Measurements from ENCODE around the gene CTXND1. TPM values are rescaled to one million over a fixed set of nuclear protein-coding genes. Genes with fewer than 3 reads are reported as not detected.

The CTXND1 gene
- polyA plus RNA-seq, 10 donors, result 0.74 to 2.0 (median 1.1) TPM

DNA sequence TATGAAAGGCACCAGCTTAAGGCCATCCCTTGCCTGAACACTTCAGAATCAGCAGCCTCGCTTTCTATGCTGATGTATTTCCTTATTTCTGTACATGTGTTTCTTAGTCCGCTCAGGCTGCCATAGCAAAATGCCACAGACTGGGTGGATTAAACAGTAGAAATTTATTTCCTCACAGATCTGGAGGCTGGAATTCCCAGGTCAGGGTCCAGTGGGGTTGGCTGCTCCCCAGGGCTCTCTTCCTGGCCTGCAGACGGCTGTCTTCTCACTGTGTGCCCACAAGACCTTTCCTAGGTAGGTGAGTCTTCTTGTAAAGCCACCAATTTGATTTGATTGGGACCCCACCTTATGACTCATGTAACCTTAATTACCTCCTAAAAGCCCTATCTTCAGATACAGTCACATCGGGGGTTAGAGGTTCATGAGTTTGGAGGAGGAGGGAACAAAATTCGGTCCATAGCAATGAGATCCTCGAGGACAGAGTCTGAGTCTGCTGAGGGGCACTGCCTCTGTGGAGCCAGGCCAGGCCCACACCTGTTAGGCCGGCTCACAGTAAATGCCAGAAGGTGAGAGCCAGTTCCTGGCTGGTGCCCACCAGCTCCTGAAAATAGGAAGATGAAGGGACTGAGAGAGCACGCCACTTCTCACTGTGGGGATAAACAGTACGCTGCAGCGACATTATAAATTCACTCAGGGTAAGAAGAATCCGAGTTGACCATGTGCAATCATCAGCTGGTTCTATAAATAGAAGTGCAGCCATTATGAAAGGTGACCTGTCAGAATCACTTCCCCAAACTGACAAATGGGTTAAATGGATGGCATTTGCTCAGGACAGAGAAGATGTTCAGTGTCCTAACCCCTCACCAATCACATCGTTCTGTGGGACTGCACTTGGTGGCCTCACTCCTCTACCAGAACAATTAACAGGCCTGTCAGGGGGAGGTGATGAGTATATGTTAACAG is 41.1 kb downstream of the CTXND1 start:
- DNase-seq, result no peak

DNA sequence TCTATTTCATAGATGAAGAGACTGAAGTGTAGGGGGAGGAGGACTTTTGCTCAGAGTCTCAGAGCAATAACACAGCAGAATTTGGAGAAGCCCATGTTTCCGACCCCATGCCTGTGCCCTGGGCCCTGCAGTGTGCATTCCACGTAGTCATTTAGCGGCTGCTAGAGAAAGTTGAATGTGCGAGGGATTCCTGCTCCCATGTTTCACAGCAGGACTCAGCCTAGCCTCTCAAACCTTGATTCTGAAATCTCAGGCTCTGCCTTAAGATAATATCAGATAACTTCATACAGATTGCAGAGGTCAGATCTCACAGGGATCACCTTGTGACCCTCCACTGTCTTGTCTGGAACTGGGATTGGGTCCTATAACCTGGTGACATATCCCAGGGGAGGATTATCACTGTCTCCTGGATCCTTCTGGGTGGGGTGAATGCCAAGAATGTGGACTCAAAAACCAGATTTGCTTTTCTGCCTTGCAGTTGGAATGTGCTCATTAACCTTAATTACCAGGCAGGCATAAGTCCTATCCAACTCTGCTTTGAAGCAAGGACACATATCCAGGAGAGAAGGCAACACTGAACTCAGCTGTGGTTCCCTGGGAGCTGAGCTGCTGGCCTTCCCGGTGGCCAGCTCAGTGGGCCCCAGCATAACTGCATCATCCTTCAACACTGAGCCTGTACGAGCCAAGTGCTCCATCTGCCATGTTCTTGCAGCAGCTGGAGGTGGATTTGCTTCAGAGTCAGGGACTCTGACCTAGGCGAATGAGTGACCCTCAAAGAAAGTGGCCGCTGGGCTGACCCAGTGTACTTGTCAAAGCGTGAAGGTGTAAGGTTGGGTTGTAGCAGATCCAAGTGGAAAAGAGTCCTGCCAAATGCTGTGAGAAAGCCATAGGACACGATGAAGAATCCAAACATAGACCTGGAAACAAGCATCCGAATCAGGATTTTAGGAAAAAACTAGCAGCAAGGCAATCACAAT is 43.0 kb downstream of the CTXND1 start:
- no peak for DNase-seq

DNA sequence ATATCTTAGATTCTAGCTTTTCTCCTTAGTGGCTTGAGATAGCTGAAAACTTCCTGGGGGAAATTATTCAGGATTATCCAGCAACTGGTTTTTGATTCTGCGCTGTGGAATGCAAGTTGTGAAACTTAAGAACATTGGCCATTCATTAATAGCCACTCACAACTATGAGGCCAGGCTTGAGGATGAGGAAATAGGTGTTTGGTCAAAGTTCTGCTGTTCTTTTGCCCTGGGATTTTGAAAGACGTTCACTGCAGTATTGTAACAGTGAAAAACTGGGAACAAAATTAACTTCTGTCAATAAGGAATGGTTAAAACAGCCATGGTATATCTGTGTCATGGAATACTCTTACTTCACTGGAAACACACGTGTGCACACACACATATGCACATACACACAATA is 44.1 kb downstream of the CTXND1 start:
- DNase-seq, result no peak

DNA sequence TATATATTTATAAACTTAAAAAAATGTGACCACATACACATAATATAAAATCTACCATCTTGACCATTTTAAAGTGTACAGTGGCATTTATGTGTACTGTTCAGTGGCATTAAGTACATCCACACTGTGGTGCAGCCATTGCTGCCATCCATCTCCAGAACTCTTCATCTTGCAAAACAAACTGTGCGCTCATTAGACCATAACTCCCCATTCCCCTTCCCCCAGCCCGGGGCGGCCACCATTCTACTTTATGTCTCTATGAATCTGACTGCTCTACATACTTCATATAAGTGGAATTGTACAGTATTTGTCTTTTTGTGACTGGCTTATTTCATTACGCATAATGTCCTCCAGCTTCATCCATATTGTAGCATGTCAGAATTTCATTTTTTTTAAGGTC is 47.8 kb downstream of the CTXND1 start:
- DNase-seq, result no peak

DNA sequence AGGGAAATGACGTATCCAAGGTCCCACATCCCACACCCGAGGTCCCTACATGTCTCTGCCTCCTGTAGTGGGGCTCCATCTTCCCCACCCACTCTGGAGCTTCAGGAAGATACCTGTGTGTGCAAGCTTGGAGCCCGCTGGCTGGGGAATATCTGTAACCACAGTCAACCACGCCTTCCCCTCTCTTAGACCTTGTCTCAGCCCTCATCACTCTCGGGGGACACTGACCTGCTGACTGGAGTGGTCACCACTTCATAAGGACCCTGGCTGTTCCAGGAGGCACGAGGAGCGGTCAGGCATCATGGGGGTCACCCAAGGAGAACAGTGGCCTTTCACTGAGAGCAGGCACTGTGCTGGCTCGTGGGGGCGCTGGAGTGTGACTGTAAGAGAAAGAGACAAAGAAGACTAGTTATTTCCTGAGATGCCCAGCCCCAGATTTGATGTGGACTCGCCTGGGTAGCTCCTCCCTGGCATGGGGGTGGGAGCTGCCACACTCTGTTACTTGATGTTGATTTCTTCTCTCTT is 48.6 kb downstream of the CTXND1 start:
- DNase-seq, result no peak

DNA sequence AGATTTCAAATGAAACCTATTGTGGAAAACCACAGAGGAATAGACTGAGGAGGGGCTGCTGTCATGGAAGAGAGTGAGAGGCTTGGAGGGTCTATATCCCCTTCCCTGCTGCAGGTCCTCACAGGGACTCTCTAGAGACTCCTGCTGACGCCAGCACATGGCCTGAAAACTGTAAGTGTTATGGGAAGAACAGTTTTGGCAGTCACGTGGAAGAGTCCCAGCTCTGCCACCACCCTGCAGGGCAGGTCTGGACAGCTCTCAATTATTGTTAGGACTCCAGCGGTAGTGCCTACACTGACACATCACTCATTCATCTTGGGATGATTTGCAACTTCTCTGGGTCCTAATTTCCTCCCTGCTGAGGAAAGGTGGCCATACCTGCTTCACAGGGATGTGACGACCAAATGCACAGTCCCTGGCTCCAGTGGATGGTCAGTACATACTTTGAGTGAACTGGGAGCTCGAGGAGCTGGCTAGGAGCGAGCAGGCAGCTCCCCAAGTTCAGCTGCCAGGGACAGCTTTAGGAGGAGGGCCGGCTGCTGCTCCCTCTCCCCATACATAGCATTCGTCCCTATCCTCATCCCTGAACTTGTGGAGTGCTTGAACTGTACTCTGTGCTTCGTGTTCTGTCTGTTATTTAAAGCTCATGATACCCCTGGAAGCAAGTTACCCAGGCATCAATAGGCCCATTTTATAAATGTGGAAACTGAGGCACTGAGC is 49.2 kb downstream of the CTXND1 start:
- DNase-seq, result no peak

DNA sequence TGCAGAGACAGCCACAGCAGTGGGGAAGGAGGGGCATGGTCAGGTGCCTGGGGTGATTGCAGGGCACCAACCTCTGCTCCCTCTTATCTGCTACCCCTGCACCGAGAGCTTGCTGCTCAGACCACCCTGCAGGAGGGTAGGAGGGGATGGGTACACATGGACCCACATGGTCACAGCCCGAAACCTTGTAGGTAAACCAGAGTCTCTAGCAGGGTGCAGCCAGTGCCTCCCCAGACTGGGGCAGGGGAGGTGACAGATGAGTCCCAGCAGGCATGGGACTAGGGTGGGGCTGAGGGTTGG is 50.0 kb downstream of the CTXND1 start:
- DNase-seq, result no peak

DNA sequence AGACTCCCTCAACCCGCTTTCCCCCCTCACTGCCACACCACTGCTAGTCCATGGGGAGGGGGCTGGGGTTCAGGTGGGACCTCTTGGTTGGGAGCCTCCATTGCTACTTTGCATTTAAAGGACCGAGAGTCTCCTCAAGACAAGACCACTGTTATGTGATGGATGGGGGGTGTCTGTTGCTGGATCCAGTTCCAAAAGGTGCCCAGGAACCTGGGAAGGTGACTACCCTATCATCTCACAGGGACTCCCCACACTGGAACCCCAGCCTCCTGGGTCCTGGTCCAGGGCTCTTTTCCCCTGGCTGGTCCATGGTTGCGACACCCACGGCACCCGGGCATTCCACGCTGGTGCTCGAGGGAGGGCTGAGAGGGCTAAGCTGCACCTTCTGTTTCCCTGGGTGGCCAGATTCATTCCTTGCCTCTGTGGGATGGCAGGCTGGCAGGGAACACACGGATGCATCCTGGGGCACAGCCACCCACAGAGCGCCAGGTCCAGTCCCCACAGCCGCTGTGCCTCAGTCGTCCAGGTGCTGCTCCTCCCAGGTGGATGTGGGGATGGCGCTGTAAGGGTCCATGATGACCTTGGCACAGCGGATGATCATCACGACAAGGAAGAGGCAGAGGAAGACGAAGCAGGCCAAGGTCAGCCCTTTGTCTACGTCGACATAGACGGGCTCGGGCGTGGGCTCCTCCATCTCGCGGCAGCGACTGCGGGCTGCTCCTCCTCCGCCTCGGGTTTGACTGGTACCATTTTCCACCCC is 50.6 kb downstream of the CTXND1 start:
- no peak for DNase-seq

DNA sequence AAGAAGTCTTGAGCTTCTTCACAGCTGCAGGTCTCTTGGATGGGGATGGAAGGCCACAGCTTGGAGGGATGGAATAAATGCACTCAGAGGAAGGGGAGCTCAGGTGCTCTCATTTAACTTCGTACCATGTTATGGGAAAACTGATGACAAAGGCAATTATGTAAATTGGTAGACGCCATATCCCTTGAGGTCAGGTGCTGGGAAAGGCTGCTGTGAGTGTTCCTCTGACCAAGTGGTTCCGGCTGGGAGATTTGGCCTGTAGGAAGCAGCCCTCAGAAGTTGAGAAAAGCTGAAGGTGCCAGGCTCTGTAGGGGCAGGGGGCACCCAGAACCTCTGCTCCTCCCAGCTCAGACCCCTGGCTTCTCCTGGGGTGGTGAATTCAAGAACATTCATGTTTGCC is 52.1 kb downstream of the CTXND1 start:
- DNase-seq, result no peak

DNA sequence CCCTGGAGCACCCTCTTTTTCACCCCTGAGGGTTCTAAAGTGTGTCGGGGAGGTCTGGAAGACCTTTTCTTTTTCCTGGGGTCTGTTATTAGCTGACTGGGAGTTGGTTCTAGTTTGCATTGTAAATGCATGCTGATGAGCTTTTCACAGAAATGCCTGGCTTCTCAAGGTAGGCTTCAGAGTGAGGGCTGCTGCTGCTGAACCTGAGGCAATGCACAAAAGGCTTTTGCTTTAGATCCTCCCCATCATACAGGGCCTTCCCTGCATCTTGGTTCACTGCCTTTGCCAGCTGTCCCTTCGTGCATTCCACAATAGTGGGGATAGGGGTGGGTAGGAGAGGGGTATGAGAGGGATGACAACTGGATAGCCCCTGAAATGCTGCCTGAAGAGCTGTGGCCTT is 52.6 kb downstream of the CTXND1 start:
- no peak for DNase-seq

DNA sequence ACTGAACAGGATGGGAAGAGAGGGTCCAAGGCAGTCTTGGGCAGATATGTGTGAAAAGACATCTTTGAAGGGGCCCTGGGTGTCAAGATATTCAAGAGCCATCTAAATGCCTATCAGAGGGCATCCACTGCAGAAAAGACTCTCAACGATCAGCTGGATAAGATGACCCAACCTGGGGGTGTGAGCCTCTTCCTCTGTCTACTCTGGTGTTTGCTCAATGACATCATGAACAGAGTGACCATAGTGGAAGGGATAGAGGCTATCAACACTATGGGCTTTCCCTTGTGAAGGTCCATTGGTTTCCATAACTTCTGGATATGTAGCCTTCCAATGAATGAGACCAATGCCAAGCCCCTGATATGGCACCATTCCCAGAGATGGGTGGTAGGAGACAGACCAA is 57.1 kb downstream of the CTXND1 start:
- no peak for DNase-seq

DNA sequence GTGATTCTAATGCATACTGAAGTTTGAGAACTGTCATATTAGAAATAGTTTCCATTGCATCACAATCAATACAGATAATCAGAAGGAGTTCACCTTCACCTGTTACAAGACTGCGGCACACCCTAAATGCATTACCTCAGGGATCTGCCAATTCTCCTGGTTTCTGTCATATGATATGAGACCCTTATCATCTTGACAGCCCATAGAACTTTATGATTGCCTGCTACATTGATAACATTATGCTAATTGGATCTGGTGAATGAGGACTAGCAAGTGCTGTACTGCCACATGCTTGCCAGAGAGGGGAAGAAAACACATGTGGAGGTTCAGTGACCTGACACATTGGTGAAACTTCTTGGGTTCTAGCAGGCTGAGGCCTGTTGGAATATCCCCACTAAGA is 57.8 kb downstream of the CTXND1 start:
- DNase-seq, result no peak

DNA sequence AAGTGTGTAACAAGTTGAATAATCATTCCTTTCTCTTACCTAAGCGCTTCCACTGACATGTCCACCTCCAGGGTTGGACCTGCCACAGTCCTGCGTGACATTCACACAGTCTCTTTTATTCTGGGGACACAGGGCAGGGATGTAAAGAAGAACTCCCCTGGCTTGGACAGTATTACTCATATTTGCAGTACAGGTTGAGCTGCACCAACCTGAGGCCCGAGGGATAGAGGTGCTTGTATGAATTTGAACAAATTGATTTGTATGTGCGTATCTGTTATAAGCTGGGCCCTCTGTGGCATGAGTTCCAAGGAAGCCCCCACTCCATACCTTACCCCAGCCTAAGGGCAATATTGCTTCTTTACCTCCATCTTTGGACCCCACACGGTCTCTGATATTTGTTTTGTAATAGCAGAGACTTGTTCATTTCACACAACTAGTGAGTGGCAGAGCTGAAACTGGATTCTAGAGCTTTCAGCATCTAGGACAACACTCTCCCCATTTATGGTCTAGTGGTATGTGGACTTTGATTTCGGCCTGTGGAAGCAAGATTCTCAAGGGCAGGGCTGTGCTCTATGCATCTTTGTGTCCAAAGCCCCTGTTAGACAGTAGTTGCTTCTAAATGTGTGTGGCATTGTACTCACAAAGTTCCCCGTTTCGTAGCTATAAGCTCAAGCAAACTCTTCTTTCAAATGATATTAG is 60.0 kb downstream of the CTXND1 start:
- no peak for DNase-seq

DNA sequence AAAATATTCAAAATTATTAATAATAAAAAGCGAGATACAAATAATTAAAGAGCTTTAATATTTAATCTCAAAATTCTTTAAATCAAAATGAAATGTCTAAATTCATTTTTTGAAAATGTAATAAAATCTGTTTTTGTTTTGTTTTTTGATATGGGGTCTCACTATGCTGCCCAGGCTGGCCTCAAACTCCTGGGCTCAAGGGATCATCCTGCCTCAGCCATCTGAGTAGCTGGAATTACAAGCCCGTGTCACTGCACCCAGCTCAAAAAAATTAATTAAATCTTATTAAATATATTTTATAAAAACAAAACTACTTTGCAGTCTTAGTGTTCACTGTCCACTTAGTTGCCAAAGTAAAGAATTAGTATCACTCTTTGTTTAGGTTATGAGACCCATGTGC is 60.8 kb downstream of the CTXND1 start:
- no peak for DNase-seq

DNA sequence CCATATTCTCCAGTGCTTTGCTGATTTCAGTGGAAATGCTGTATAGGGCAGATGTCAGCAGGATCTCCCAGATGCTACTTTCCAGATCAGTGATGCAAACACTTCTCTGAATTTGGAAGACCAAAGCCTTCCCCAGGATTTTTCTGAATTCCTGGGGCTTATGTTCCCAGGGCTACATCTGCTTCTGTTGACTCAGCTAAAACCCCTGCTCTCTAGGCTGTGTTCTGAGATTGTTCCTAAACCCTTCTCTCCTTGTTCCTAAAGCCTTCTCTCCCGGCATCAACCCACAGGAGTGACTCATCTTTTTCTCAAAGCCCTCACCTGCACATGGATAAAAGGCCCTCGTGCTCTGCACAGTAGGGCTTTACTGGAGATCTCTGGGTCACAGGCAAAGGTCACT is 63.8 kb downstream of the CTXND1 start:
- DNase-seq, result no peak

DNA sequence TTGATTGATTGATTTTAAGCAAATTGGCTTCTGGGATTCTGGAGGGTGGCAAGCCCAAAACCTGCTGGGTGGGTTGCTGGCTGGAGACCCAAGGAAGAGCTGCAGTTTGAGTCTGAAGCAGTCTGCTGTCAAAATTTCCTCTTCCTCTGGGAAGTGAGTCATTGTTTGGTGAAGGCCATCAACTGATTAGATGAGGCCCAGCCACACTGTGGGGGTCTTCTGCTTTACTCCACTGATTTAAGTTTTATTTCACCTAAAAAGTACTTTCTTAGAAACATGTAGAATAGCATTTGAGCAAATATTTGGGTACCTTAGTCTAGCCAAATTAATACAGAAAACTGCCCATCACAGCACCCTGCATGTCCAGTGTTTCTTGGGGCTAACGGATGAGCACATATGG is 65.4 kb downstream of the CTXND1 start:
- no peak for DNase-seq

DNA sequence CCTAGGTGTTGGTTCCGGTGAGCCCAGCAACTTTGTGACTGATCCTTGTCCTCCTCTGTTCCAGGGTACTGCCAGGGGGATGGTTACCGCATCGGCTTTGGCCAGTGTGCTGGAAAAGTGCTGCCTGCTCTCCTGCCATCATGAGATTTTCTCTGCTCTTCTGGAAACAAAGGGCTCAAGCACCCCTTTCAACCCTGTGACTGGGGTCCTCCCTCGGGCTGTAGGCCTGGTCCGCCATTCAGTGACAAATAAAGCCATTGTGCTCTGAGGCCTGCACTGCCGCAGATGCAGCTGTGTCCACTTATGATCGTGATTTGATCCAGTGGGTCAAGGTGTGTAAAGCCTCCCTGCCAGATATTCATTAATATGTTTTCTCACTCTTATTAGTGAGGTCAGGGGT is 65.9 kb downstream of the CTXND1 start:
- no peak for DNase-seq

DNA sequence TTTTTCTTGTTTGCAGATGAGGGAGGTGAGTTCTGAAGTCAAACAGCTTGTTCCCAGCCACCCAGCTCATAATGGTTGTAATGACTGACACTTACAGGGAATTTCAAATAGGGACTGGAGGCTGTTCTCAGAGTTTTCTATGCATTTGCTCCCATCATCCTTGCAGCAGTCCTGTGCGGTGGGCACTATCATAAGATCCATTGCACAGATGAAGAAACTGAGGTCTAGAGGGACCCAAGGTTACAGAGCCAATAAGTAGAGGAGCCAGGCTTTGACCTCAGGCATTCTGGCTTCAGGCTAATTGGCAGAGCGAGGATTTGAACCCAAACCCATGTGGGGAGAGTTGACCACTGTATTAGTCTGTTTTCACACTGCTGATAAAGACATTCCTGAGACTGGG is 66.9 kb downstream of the CTXND1 start:
- no peak for DNase-seq

DNA sequence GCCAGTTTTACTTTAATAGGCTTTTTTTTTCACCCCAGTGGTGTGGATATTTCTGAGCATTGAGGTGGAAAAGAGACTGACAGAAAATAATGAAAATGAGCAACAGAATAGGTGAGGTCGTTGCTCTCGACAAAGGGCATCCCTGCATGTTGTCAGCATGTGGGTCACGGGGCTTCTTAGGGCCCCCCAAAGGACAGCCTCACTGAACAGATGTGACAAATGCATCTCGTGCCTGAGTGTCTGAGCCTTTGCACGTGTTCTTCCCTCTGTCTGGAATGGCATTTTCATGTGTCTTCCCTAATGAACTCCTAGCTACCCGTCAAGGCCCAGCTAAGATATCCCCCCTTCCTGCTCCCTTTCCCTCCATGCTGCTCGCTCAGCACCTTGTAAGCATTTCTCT is 67.5 kb downstream of the CTXND1 start:
- DNase-seq, result no peak

DNA sequence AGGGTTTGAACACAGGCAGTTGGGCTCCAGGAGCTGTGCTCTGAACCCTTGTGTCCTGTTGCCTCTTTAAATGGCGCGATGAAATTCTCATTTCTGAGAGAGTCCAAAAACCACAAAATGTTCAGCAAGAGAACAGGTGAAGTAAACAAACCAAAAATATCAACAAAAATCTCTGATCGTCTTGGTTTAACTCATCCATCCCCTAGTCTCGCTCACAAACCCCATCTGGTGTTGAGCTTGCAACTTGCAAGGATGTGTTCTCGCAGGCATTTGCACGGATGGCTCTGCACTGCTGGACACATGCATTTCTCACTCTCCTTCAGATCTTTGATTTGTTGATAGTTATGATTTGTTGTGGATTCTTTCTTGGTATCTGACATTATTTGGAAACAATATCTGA is 68.1 kb downstream of the CTXND1 start:
- DNase-seq, result peak in 1 of 3 donors; percentile 33

DNA sequence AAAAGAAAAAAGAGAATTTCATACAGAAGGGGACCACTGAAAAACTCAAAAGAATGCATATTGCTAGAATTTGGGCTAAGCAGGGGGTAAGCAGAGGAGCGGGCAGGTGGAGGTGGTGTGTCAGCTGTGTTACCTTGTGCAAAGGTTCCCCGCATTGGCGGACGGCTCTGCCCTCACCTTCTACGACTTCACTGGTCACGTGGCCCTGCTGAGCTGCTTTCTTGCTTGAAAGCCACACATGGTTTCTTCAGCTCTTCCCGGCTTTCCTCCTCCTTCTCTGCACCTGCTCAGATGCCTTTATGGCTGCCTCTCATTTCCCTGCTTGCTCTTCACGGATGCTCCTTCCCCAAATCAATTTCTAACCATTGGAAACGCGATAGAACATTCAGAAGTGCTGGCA is 68.7 kb downstream of the CTXND1 start:
- no peak for DNase-seq
